Choroid plexus epithelial cell (primary cell): ENCODE results near the gene TRIP12.

ENCODE experiments used
- DNase-seq: peaks from one replicate; pipeline ENCODE4 v3.0.0-alpha.2; 2010; ENCODE audit warnings: low read depth
- H3K4me3 ChIP-seq: 2 replicates; pipeline ENCODE4 v1.5.1; 2011; ENCODE audit warnings: low read depth, mild to moderate bottlenecking, control low read depth, low read length, moderate library complexity
- CTCF ChIP-seq: conservative IDR thresholded peaks from 2 replicates; pipeline ENCODE4 v1.5.1; 2011; ENCODE audit warnings: low read depth, mild to moderate bottlenecking, control low read depth, inconsistent platforms, low read length, moderate library complexity

TRIP12 gene

DNA sequence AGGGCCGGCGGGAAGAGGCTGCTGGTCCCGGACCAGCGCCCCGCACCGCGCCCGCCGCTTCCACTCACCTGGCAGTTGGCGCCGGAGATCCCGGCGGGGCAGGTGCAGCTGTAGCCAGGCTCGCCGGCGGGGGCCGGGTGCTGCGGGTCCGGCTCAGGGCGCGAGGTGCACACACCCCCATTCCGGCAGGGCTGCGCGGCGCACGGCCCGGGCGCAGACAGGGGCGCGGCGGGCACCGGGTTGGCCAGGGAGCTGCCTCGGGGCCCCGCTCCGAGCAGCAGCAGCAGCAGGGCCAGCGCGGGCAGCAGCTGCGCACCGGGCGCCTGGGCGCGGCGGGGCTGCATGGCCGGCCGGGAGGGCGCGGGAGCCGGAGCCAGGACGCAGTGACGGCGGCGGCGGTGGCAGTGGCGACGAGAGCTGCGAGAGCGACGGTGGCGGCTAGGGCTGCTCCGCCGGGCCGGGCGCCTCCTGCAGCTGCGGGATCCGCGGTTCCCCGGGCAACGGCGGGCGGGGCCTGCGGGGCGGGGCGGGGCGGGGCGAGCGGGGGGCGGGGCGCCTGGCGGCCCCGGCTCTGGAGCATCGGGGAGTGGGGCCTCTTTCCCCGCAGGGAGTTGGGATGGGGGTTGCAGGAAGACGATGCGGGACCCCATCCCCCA, 207.6 kb downstream of the TRIP12 start, which contains the start of gene DNER:
TSS of gene DNER (minus strand) at position 476 of the 656 bp plus-strand sequence. CDS start at position 344, 132 bp downstream.
- H3K4me3 ChIP-seq = peak within 1 kb of the TSS; percentile 60
- TF ChIP-seq CTCF = no peak
- DNase-seq = no peak
